A549 treated with ZK216348 at 1 μM for 4 hours (cell line): ENCODE measurements around the gene ZNF296. TPM values are rescaled to one million over a fixed set of nuclear protein-coding genes. Genes with fewer than 3 reads are reported as not detected.

ENCODE experiments used
- total RNA-seq: library from RNA; stranded (reverse); fragments of 200-300 nt; extraction: Qiagen RNA extraction; gene quantifications from 5 replicates; pipeline ENCODE4 v1.2.3, GENCODE V29; 2022; ENCODE audit warnings: low read depth

Gene ZNF296
- total RNA-seq = 5.5 to 12.5 TPM (median 11.8 TPM) in 5 replicates

DNA sequence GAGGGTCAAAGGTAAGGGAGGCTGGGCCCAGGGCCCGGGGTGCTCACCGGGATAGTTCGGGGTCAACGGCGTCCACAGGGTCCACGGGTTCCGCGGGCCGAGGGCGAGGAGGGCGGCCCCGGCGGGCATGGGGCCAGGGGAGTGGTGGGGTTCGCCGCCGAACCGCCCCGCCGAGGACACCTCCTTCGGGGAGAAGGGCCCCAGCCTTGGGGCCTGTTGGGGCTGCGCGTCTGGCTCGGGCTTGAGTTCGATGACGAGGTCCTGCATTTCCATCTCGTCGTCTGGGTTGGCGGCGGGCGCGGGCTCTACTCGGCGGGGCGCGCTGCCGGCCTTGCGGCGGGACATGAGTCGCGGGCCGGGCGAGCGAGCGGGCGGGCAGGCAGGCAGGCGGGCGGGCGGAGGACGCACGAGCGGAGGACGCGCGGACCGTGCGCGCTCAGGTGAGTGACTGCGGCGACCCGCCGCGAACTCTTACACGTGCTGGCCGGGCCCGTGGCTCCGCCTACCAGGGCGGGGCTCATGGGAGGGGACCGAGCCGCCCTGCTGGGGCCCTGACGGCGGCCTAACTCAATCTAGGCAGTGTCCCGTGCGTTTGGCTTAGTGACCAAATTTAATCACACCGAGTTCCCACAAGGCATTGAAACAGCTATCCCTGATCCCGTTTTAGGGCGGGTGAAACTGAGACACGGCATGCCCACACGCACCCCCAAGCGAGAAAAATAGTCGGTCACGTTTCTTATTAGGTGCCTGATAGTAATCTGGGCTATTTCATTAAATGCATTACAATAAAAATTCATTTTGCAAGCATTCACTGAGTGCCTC, at the start of gene ZNF296:
ZNF296 (minus strand) TSS at position 450 of the 822 bp plus-strand sequence; CDS start at position 345, 105 bp downstream.

DNA sequence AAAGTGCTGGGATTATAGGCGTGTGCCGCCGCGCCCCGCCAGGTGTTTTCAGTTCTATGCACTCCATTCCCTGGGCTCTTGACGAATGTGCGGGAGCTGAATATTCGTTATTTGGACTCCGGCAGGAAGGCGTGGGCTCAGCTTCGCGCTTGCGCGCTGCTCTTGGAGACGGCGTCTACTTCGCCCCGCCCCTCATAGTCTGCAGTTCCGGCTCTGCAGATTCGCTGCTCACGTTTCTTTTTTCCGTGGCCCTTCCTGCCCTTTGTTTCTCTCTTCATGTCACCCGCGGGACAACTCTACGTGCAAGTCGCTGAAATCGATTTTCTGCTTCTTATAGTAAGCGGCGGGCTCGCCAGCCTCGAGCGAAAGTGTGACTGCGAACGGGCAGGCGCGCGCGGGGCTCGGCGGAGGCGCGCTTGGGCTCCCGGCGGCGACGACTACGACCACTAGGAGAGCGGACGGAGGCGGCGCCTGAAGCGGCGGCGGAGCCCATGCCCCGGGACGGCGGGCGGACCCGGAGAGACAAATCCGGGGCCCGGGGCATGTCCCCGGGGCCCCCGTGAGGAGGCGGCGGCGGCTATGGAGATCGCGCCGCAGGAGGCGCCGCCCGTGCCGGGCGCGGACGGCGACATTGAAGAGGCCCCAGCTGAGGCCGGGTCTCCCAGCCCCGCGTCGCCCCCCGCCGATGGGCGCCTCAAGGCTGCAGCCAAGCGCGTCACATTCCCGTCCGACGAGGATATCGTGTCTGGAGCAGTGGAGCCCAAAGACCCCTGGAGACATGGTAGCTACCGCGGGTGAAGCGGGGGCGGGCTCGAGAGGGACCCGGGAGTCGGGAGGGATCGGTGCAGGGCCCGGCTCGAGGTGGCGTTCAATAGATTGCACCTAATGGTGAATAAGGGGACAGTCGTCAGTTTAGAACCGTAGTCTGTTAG, 16.7 kb upstream of the ZNF296 start, which contains the start of gene PPP1R37:
PPP1R37 (plus strand) TSS at position 433 of the 932 bp plus-strand sequence; CDS start at position 580, 147 bp downstream.

DNA sequence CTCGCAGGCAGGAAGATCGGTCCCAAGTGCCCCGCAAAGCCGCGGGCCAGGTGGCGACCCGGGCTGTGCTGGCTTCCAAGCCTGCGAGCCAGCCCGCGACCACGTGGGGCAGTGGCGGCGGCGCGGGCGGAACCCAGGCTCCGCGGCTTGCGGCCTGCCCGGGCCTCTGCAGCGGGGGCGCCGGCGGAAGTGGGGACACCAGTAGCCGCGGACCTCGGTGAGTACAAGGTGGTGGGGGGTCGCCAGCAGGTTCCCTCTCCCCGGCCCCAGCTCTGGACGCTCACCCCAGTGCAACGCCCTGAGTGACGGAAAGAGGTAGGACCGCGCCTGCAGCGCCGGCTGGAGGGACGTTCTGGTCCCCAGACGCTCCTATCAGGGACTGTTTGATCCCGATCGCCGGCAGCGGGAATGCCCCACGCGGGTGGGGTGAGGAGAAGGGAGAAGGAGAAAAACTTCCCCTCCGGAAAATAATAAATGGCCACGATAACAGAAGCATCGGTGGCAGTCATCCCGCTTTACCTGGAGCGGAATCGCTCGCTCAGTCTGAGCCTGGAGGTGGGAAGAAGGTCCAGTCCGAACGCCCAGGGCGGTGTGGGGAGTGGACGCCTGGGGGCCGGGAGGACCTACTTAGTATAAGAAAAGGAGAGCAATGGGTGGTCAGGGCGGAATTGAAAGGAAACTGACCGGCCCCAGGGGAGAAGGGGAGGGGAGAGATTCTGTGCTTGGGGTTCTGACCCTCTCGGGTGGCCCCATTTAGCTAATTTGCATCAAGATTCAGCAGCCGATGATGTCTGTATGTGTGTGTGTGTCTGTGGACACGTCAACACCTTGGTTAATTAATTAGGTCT, 3.0 kb upstream of the ZNF296 start, which contains the start of gene GEMIN7:
GEMIN7 (plus strand) TSS at position 198 of the 848 bp plus-strand sequence. CDS start 10,855 bp downstream, outside the sequence.

DNA sequence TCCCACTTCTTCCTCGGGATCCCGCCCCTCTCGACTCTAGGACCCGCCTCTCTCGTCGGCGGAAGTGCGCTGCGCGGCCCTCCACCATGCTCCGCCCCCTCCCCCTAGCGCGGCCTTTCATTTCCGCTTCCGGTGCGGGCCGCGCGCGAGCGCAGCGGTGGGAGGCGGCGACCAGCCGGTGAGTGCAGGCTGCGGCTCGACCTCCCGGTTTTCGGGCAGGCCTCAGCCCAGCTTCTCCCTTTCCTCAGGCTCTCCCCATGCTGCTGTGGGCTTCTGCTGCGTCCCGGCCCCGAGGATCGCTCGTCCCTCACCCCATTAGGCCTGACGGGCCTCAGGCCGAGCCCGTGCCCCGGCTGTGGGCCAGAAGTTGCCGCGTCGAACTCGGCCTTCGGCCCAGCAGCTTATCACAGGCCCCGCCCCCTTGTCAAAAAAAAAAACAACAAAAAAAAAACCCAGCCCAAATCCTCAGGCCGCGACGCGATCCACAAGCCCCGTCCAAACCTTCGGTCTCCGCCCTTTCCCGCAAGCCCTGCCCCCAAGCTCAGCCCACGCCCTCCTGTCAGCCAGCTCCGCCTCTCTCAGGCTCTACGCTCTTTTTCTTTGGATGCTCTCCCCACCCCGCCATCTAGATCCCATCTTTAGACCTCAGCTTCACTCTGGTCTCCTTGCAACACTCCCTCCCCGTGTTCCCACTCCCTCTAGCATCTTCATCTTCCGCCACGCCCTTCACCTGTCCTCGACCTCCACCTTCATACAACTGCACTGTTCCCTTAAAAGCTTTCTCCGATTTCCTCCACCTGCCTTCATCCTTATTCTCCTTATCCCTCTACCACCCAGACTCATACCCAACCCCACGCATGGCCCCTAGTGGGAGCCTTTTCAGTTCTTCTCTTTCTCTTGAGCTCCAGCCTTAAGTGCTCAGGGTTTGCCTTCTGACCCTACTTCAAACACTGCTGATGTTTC, 37.1 kb downstream of the ZNF296 start, which contains the start of gene CLASRP:
CLASRP (plus strand) TSS at position 115 of the 963 bp plus-strand sequence. CDS start 1,168 bp downstream, outside the sequence.

Other genes starting within 250 kb of the ZNF296 start
- 66.5 to 87.0 TPM (median 80.6 TPM) in 5 replicates for gene NECTIN2, start 230.2 kb downstream of the ZNF296 start, total RNA-seq
- gene TOMM40, start 185.2 kb downstream of the ZNF296 start, total RNA-seq = 157 to 269 TPM (median 249 TPM) in 5 replicates
- gene APOE, start 170.7 kb downstream of the ZNF296 start, total RNA-seq = 9.7 to 22.0 TPM (median 15.3 TPM) in 5 replicates
- gene APOC1, start 161.9 kb downstream of the ZNF296 start, total RNA-seq = 106 to 124 TPM (median 109 TPM) in 5 replicates
- gene APOC4, start 134.2 kb downstream of the ZNF296 start, total RNA-seq = not detected in 5 replicates
- gene APOC2, start 130.4 kb downstream of the ZNF296 start, total RNA-seq = not detected in 5 replicates
- gene CLPTM1, start 121.1 kb downstream of the ZNF296 start, total RNA-seq = 105 to 202 TPM (median 186 TPM) in 5 replicates
- gene RELB, start 75.0 kb downstream of the ZNF296 start, total RNA-seq = 21.5 to 47.3 TPM (median 39.4 TPM) in 5 replicates
- gene CLASRP, start 37.4 kb downstream of the ZNF296 start, total RNA-seq = 53.3 to 78.2 TPM (median 70.7 TPM) in 5 replicates
- gene GEMIN7, start 2.8 kb upstream of the ZNF296 start, total RNA-seq = 75.9 to 97.8 TPM (median 96.0 TPM) in 5 replicates
- 23.1 to 37.0 TPM (median 36.1 TPM) in 5 replicates for gene PPP1R37, start 16.7 kb upstream of the ZNF296 start, total RNA-seq
- gene NKPD1, start 84.5 kb upstream of the ZNF296 start, total RNA-seq = 0.08 to 0.34 TPM (median 0.32 TPM) in 5 replicates
- 29.2 to 47.2 TPM (median 38.5 TPM) in 5 replicates for gene TRAPPC6A, start 101.8 kb upstream of the ZNF296 start, total RNA-seq
- gene BLOC1S3, start 102.3 kb upstream of the ZNF296 start, total RNA-seq = 13.7 to 22.6 TPM (median 17.2 TPM) in 5 replicates
- 1.0 to 2.0 TPM (median 2.0 TPM) in 5 replicates for gene EXOC3L2, start 168.9 kb upstream of the ZNF296 start, total RNA-seq
- 5.5 to 8.6 TPM (median 7.4 TPM) in 5 replicates for gene MARK4, start 174.8 kb upstream of the ZNF296 start, total RNA-seq
- 0.08 TPM in 1 of 5 replicates, not detected in the others for gene CKM, start 246.4 kb upstream of the ZNF296 start, total RNA-seq